Stimulated activated CD8-positive, alpha-beta memory T cell treated with anti-CD3 and anti-CD28 coated beads, Interleukin-12 subunit alpha, Interleukin-12 subunit beta, amount 100 ng/mL, for 24 hours (primary cell): ENCODE results near the gene HBB.

Source experiments
- DNase-seq: peaks from one replicate; pipeline ENCODE4 v3.0.0-alpha.2; 2020; ENCODE audit errors: extremely low read depth

Gene HBB

DNA sequence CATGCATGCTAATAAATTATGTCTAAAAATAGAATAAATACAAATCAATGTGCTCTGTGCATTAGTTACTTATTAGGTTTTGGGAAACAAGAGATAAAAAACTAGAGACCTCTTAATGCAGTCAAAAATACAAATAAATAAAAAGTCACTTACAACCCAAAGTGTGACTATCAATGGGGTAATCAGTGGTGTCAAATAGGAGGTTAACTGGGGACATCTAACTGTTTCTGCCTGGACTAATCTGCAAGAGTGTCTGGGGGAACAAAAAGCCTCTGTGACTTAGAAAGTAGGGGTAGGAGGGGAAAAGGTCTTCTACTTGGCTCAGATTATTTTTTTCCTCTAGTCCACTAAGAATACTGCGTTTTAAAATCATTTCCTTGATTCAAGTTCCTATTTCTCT is 810 bp upstream of the HBB start:
- DNase-seq, result no peak

DNA sequence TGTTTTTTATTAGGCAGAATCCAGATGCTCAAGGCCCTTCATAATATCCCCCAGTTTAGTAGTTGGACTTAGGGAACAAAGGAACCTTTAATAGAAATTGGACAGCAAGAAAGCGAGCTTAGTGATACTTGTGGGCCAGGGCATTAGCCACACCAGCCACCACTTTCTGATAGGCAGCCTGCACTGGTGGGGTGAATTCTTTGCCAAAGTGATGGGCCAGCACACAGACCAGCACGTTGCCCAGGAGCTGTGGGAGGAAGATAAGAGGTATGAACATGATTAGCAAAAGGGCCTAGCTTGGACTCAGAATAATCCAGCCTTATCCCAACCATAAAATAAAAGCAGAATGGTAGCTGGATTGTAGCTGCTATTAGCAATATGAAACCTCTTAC is 1.4 kb downstream of the HBB start:
- no peak for DNase-seq

DNA sequence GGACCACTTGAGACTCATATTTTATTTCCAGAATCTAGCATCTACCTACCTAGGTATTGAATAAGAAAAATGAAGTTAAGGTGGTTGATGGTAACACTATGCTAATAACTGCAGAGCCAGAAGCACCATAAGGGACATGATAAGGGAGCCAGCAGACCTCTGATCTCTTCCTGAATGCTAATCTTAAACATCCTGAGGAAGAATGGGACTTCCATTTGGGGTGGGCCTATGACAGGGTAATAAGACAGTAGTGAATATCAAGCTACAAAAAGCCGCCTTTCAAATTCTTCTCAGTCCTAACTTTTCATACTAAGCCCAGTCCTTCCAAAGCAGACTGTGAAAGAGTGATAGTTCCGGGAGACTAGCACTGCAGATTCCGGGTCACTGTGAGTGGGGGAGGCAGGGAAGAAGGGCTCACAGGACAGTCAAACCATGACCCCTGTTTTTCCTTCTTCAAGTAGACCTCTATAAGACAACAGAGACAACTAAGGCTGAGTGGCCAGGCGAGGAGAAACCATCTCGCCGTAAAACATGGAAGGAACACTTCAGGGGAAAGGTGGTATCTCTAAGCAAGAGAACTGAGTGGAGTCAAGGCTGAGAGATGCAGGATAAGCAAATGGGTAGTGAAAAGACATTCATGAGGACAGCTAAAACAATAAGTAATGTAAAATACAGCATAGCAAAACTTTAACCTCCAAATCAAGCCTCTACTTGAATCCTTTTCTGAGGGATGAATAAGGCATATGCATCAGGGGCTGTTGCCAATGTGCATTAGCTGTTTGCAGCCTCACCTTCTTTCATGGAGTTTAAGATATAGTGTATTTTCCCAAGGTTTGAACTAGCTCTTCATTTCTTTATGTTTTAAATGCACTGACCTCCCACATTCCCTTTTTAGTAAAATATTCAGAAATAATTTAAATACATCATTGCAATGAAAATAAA is 2.1 kb downstream of the HBB start:
- no peak for DNase-seq

DNA sequence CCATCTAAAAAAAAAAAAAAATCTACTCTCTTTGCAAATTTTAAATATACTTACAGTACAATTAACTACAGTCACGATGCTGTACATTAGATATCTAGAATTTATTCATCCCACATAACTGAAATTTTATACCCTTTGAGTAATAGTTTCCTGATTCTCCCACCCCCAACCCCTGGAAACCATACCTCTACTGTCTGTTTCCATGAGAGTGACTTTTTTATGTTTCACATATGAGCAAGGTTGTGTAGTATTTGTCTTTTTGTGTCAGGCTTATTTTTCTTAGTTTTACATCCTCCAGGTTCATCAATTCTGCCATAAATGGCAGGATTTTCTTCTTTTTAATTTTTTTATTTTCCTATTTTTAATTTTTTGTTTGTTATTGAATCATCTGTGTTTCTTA is 3.2 kb downstream of the HBB start:
- no peak for DNase-seq

DNA sequence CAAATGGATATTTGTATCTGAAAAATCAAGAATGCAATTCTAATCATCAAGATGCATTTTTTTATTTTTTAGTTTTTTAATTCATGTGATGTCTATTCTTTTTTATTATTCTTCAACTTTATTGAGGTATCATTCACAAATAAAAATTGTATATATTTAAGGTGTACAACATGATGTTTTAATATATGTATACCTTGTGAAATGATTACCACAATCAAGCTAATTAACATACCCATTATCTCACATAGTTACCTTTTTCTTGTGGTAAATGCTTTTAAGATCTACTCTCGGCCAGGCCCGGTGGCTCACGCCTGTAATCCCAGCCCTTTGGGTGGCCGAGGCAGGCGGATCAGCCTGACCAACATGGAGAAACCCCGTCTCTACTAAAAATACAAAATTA is 3.7 kb downstream of the HBB start:
- no peak for DNase-seq

DNA sequence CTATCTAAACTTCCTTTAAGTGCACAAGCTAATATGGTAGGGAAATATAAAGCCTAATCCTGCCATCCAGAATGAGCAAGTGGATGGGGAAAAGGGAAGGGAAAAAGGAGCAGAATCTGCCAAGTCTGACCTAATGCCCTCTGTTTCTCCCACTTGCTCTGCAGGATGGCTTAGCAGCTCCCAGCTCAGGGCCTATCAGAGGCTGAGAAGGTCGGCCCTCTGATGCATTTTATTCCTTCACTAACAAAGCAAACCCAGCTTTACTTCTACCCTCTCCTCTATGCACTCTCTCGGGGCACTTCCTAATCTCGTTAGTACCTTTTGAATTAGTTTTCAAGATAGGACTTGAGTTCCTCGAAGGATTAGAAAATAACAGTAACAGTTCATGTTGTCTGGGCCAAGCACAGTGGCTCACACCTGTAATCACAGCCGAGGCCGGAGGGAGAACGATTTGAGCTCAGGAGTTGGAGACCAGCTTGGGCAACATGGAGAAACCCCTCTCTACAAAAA is 16.4 kb downstream of the HBB start:
- no peak for DNase-seq

DNA sequence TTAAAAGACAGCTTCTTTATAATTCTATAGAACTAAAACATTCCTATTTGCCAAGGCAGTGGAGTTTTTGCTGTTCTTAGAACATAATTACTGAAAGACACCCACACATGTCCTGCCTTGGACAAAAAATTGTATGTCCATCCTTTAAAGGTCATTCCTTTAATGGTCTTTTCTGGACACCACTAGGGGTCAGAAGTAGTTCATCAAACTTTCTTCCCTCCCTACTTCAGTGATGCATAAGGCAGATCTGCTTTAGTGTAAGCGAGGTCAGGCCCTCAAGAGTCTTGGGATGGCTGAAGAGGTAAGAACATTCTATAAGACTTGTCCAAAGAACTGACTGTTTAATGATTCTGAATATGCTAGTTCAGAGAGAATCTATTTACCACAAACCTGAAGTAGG is 22.1 kb downstream of the HBB start:
- DNase-seq, result no peak

DNA sequence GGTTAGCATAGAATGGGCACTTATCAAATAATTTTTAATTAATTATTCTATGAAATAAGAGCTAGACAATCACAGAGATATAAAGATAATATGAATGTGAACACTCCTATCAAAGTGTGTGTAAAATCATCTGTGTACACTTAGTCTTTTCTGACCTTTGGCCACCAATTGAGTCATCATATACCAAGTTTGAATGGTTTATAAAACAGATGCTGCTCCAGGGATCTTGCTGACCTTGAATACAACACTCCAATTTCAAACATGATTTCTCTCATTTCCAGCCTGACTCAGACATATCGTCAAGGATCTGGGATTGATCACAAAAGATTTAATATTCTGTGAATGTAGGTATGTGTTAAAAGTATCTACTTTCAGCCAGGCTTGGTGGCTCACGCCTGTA is 23.5 kb downstream of the HBB start:
- DNase-seq, result no peak

DNA sequence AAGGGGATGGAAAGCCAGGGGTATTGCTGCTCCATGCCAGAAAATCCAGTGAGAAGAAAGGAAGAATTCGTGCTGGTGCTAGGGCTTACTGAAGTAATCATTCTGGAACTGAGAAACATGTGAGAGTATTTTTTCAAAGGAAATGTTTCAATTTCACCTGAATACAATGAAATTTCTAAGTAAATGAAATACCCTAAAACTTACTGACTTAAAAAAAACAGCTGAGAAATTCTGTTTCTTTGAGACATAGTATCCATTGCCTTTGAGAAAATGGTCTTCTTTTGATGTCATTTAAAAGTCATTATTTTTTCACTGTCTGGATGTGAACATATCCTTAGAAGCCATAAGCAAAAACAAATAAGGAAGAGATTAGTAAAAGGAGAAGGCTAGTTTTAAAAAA is 26.3 kb downstream of the HBB start, which contains the start of gene OR51V1:
TSS of gene OR51V1 (minus strand) at position 101 of the 400 bp plus-strand sequence. CDS start at position 101, 0 bp downstream.
- no peak for DNase-seq

DNA sequence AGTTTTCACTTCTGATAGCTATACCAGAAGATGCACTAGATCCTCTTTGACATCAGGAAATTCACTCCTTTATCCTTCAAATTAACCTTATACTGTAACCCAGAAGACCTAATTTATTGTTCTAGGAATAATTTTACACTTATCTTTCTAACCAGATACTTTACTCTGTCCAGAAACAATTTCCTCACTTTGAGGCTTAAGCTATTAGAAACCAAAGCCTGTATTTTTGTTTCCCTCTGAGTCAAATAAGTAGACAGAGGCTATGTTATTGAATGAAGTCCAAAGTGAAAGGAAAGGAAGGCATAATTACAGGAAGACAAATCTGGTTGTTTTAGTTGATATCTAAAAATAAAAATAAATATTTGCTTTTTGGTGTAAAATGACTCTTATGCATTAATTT is 28.6 kb downstream of the HBB start:
- DNase-seq, result no peak

DNA sequence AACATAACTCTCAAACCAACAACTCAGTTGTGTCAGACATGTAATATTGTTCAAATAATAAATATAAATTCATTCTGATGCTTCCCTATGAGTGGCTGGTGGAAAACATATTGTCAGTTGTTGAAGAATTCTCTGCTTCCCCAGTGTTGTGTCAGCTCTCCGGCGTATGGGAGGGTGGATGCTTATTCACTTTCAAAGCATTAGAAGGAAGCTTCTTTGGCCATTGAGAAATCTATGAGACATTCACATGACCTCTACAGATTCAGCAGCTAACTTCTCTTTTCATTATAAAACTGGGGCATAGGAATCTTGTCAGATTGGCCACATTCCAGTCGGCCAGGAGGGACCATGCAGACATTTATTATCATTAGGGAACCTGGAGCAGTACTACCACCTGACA is 29.3 kb downstream of the HBB start:
- DNase-seq, result no peak

DNA sequence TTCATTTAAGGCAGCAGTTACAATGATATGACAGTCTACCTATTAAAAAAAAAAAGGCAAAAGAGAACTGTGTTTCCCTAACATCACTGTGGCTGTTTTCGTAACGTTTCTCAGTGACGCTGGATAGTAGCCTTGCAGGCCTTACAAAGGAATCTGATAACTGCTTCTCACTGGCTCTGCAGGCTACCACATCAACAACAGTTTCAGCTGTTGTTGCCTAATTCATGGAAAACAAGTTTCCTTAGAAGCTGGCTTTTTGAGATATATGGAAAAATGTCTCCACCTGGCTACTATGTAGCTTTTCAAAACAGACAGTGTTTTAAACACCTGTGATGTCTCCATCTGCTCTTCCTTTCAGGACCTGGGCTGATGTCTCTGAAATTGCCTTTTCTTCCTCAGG is 30.1 kb downstream of the HBB start:
- DNase-seq, result no peak

DNA sequence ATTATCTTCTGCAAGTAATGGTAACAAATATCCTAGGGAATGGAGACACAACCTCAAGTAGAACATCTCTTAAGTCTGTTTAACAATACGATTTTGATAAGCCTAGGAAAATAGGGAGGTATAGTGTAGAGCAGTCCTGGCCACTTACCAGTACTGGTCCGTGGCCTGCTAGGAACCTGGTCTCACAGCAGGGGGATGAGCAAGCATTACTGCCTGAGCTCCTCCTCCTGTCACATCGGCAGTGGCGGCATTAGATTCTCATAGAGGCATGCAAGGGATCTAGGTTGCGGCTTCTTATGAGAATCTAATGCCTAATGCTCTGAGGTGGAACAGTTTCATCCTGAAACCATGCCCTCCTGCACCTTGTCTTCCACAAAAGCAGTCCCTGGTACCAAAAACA is 30.8 kb downstream of the HBB start:
- DNase-seq, result no peak

DNA sequence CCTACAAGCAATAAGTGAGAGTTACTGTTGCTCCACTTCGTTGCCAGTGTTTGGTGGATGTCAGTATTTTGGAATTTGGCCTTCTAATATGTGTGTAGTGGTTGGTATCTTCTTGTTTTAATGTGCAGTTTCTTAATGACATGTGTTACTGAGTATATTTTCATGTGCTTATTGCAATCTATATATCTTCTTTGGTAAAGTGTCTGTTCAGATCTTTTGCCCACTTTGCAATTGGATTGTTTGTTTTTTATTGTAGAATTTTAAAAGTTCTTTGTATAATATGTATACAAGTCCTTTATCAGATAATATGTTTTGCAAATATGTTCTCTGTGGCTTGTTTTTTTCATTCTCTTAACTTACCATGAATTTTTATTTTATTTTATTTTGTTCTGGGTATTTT is 34.1 kb downstream of the HBB start:
- DNase-seq, result no peak

DNA sequence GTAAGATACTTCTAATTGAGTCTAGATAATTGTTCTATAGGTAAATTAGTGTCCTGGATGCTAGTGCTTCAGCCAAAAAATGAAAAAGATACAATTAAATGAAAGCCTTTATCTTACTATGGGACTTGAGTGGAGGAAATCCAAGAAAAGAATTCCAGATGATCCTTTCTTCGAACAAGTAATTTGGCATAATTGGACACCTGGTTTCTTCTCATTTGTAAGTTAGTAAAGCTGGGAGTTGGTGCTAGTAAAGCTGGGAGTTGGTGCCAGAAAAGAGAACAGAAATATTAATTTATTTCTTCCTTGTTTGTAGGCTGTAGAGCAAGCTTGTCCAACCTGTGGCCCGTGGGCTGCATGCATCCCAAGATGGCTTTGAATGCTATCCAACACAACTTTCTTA is 38.7 kb downstream of the HBB start:
- DNase-seq, result no peak

DNA sequence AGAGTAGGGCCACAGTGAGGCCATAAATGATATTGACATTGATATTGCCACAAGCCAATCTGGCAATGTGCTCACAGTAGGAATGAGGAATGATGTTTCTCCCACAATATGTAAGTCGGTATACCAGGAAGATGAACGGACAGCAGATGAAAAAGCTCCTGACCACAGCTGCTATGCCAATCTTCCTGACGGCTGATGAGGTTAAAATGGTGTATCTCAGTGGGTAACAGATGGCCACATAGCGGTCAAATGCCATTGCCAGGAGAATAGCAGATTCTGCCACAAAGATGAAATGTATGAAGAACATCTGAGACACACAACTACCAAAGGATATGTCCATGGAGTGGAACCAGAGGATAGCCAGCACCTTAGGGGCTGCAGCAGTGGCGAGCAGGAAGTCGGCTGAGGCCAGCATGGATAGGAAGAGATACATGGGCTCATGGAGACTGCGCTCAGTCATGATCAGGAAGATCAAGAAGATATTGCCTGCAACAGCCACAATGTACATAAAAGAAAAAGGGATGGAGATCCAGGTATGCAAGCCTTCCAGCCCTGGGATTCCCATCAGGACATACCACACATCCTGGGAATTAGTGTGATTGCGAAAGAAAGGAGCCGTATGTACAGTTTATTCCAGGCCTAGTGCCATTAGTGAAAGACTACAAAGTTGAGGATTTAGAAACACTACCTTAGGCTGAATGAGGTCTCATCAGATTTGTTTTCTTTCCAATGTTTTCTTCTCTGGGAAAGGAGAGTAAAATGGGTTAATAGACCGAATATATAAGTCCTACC is 48.6 kb downstream of the HBB start:
- DNase-seq, result no peak
